ENCODE measurements around the gene SPR.
A peak's percentile ranks its signal among the peaks of the same experiment; 100 is the strongest.

The SPR gene

DNA sequence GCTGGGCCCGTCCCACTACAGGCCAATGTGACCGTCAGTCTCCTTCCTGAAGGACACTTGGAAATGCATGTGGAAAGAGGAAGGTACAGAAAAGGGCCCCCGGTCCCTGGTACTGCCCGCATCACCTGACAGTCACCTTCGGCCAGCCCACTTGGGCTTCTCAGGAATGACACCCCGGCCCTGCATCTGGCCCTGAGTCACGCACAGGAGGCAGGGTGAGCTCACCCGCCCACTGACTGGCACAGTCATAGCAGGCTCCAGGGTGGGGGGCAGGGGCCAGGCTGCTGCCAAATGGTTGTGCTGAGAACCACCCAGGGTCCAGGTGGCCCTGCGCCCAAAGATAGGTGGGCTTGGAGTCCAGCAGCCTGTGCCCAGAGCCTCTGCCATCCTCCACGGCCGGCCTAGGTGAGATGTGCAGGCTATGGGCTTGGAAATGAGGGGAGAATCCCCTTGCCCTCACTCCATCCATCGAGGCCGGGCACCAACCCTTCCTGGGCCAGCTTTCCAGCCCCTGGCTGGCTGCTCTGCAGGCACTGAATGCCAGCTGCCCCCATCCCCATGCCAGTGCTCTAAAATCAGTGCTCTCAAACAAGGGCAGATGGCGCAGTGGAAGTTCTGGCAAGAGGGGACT is 44.2 kb downstream of the SPR start:
- peak; percentile 18 for ATAC-seq
- Mint-ChIP-seq H3K9me3 (no peaks in the 10 kb centered on the region), H3K4me1 (no peaks in the 10 kb centered on the region), H3K36me3 (no peaks in the 10 kb centered on the region), H3K27ac (no peak overlapping the region), H3K27me3 (peaks cover 30% of the 10 kb centered on the region), H3K4me3 (no peak overlapping the region)

DNA sequence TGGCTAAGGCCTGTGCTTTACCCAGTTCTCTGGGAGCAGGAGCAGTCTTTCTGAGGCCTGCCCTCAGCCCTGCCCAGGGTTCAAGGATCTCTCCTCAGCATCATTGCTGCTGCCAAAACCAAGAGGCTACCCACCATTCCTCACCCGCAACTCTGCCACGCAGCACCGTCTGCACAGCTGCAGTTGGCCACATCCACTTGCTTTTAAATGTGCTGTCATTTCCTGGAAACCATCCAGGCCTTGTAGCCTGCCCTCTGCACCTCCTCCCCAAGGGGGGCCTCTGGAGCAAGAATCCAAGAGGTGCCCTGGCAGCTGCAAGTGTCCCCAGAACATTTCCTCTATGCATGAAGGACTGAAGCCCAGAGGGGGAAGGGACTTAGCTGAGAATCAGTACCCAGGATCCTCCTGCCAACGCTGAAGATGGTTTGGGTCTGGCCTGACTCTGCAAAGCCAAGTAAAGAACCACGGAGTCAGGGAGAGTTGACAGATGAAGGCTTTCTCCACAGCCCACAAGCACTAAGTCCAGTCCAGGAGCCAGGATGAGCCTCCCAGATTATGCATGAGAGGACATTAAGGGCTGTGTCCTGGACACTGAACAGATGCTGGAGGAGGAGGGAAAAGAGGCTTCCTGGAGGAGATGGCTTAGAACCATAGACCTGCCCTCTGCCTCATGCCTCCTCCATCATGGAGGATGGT is 45.0 kb downstream of the SPR start:
- Mint-ChIP-seq H3K4me3 (no peak overlapping the region), H3K27me3 (peaks cover 30% of the 10 kb centered on the region), H3K4me1 (no peaks in the 10 kb centered on the region), H3K27ac (no peak overlapping the region), H3K36me3 (no peaks in the 10 kb centered on the region), H3K9me3 (no peaks in the 10 kb centered on the region)
- no peak for ATAC-seq

DNA sequence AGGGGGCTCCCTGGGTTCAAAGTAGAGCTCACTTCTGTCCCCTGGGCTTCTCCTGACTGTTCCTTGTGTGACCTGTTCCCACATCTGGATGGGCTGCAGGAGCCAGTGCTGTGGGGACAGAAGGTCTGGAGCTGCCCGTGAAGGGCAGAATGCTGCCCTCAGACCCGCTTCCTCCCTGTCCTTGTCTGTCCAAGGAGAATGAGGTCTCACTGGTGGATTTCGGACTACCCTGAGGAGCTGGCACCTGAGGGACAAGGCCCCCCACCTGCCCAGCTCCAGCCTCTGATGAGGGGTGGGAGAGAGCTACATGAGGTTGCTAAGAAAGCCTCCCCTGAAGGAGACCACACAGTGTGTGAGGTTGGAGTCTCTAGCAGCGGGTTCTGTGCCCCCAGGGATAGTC is 45.6 kb downstream of the SPR start:
- Mint-ChIP-seq H3K9me3 (no peaks in the 10 kb centered on the region), H3K4me3 (no peak overlapping the region), H3K27ac (no peak overlapping the region), H3K4me1 (no peaks in the 10 kb centered on the region), H3K27me3 (peaks cover 34% of the 10 kb centered on the region), H3K36me3 (no peaks in the 10 kb centered on the region)
- ATAC-seq: no peak

DNA sequence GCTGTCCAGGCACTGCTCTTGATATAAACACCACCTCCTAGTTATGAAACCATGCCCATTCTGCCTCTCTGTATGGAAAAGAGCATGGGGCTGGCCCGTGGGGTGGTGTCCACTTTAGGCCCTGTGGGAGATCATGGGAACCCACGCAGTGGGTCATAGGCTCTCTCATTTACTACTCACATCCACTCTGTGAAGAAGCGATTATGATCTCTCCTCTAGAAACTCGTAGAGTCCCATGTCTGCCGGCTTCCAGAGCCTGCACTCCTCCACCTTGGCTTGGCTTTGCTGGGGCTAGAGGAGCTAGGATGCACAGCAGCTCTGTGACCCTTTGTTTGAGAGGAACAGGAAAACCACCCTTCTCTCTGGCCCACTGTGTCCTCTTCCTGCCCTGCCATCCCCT is 46.0 kb downstream of the SPR start:
- no peak for ATAC-seq
- Mint-ChIP-seq H3K4me3 (no peak overlapping the region), H3K27ac (no peak overlapping the region), H3K27me3 (peaks cover 38% of the 10 kb centered on the region), H3K4me1 (no peaks in the 10 kb centered on the region), H3K36me3 (no peaks in the 10 kb centered on the region), H3K9me3 (no peaks in the 10 kb centered on the region)

DNA sequence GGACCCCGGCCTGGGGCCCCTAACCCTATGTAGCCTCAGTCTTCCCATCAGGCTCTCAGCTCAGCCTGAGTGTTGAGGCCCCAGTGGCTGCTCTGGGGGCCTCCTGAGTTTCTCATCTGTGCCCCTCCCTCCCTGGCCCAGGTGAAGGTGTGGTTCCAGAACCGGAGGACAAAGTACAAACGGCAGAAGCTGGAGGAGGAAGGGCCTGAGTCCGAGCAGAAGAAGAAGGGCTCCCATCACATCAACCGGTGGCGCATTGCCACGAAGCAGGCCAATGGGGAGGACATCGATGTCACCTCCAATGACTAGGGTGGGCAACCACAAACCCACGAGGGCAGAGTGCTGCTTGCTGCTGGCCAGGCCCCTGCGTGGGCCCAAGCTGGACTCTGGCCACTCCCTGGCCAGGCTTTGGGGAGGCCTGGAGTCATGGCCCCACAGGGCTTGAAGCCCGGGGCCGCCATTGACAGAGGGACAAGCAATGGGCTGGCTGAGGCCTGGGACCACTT is 46.5 kb downstream of the SPR start:
- H3K36me3 Mint-ChIP-seq: no peaks in the 10 kb centered on the region
- no peak for ATAC-seq
- H3K4me1 Mint-ChIP-seq: no peaks in the 10 kb centered on the region
- no peaks in the 10 kb centered on the region for H3K9me3 Mint-ChIP-seq
- peaks cover 41% of the 10 kb centered on the region for H3K27me3 Mint-ChIP-seq
- H3K4me3 Mint-ChIP-seq: no peak overlapping the region
- no peak overlapping the region for H3K27ac Mint-ChIP-seq

DNA sequence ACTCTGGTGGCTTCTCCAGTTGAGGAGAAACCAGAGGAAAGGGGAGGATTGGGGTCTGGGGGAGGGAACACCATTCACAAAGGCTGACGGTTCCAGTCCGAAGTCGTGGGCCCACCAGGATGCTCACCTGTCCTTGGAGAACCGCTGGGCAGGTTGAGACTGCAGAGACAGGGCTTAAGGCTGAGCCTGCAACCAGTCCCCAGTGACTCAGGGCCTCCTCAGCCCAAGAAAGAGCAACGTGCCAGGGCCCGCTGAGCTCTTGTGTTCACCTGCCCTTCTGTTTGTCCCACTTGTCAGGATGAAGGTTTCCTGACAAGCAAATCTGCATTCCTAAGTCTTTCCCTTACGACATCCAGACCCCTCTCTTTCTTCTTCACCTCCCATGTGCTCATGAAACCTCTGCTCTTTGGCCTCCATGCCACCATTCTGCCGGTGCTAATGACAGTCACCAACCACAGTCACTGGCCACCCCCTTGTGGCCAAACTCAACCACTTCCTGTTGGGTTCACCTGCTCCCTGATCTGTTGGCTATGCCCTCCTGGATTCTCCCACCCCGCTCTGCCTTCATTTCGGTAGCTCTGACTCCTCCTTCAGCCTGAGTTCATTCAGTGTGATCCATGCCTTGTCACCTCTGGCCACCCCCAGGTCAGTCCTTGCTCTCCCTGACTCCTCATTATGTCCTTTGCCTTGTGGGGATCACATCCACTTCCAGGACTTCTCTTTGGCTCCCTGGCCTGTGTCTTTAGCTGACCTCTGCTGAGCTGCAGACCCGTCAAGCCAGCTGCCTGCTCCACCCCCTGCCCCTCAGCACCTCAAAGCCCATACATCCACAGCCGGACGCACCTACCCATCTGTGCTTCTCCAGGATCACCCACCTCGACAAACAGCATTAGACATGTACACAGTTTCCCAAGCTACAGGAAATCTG is 47.7 kb downstream of the SPR start:
- ATAC-seq: no peak
- H3K9me3 Mint-ChIP-seq: no peaks in the 10 kb centered on the region
- H3K4me1 Mint-ChIP-seq: no peaks in the 10 kb centered on the region
- no peak overlapping the region for H3K27ac Mint-ChIP-seq
- no peak overlapping the region for H3K4me3 Mint-ChIP-seq
- peaks cover 48% of the 10 kb centered on the region for H3K27me3 Mint-ChIP-seq
- no peaks in the 10 kb centered on the region for H3K36me3 Mint-ChIP-seq

DNA sequence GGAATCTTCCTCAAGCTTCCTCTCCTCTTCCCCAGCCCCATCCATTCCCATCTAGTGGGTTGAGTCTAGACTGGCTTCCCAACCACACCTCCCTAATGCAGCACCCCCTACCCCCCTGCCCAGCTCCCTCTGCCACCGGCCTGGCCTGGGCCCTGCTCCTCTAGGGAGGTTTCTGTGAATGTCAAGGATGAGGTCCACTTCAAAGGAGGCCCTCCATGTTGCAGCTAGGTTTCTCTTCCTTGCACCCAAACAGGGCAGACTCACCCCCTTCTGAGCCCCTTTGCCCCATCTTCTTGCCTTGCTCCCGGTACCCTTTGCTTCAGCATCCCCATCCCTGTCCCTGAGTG is 48.4 kb downstream of the SPR start:
- Mint-ChIP-seq H3K4me1 (no peaks in the 10 kb centered on the region), H3K27me3 (peaks cover 48% of the 10 kb centered on the region), H3K36me3 (no peaks in the 10 kb centered on the region), H3K9me3 (no peaks in the 10 kb centered on the region), H3K4me3 (no peak overlapping the region), H3K27ac (no peak overlapping the region)
- no peak for ATAC-seq

DNA sequence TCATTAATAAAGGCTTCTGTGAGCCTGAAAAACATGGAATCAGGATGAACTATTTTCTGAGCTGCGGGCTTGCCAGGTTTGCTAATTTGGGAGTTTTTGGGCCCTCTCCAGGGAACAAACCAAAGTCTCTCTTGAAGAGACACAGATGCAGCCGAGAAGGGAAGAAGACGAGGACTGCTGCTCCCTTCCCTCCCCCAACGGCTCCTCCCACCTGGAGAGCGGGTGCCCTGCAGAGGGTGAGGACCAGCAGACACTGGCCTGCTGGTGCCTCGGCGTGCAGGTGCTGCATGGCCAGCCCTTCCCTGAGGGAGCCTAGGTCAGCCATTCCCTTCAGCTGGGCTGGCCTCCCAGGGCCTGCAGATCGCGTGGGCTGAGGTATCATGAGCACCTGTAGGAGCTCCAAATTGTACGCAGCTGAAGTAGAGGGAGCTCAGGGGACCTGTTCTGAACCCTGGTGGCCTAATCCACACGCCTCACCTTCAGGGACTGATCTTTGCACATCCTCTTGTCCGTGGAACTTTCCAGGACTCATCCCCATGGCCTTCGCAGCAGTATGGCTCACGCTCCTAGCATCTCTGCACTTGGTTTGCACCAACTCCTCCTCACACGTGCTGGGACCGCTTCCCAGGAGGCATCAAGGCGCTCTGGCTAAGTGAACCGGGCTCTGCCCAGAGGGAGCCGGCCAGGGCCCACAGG is 49.6 kb downstream of the SPR start:
- no peak overlapping the region for H3K4me3 Mint-ChIP-seq
- H3K27me3 Mint-ChIP-seq: peaks cover 48% of the 10 kb centered on the region
- no peak overlapping the region for H3K27ac Mint-ChIP-seq
- H3K4me1 Mint-ChIP-seq: no peaks in the 10 kb centered on the region
- no peaks in the 10 kb centered on the region for H3K9me3 Mint-ChIP-seq
- no peaks in the 10 kb centered on the region for H3K36me3 Mint-ChIP-seq
- no peak for ATAC-seq

DNA sequence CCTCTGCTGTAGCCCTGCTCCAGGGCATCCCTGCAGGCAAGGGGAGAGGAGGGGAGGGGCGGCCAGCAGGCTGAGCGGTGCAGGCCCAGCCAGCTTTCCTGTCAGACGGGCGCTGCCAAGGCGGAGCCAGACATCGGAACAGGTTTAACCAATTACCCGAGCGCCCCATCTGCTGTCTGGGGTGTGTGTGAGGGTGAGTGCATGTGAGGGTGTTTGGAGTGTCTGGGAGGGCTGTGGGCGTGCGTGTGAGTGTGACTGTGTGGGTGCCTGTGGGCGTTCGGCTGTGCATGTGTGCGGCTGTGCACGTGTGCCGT is 50.1 kb downstream of the SPR start:
- no peak overlapping the region for H3K4me3 Mint-ChIP-seq
- H3K27ac Mint-ChIP-seq: no peak overlapping the region
- H3K27me3 Mint-ChIP-seq: peaks cover 48% of the 10 kb centered on the region
- H3K4me1 Mint-ChIP-seq: no peaks in the 10 kb centered on the region
- no peaks in the 10 kb centered on the region for H3K9me3 Mint-ChIP-seq
- no peaks in the 10 kb centered on the region for H3K36me3 Mint-ChIP-seq
- ATAC-seq: no peak

DNA sequence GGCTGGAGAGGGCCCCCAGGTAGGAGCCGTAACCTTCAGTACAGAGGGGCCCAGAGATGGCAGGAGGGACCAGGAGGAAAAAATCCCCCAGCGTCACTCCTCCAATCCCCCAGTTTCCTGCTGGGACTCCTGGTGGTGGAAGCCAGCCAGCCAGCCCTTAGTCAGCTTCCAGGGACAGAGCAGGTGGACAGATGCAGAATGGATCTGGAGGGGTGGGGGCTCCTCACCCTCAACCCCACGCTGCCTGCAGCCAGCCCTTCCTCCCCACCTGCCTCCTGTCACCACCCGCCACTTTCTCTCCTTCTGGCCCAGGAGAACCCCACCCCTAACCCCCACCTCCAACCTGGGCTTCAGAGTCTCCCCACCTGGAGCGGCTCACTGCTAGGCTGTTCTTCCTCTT is 51.2 kb downstream of the SPR start:
- no peak for ATAC-seq
- Mint-ChIP-seq H3K4me1 (no peaks in the 10 kb centered on the region), H3K27ac (no peak overlapping the region), H3K9me3 (no peaks in the 10 kb centered on the region), H3K36me3 (no peaks in the 10 kb centered on the region), H3K4me3 (no peak overlapping the region), H3K27me3 (peaks cover 45% of the 10 kb centered on the region)

DNA sequence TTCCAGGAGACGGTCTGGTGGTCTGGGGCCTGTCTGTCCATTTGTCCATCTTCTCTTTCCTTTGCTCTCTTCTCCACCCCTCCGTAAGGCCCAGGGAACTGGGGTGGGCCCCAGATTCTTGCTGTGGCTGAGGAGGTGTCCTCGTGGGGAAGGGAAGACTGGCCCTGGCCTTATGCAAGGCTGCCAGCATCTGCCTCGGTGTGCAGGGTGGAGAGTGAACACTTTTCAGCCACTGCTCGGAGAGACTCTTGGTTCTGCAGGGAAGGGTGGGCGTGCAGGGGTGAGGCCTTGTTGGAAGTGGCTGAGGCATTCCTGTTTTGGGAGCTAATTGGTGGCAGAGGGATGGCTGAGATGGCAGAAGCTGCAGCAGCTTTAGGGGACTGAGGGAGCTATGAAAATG is 53.2 kb downstream of the SPR start:
- H3K4me1 Mint-ChIP-seq: no peaks in the 10 kb centered on the region
- H3K4me3 Mint-ChIP-seq: no peak overlapping the region
- ATAC-seq: no peak
- H3K27me3 Mint-ChIP-seq: peaks cover 26% of the 10 kb centered on the region
- H3K27ac Mint-ChIP-seq: no peak overlapping the region
- peaks cover 8% of the 10 kb centered on the region for H3K36me3 Mint-ChIP-seq
- H3K9me3 Mint-ChIP-seq: no peaks in the 10 kb centered on the region

DNA sequence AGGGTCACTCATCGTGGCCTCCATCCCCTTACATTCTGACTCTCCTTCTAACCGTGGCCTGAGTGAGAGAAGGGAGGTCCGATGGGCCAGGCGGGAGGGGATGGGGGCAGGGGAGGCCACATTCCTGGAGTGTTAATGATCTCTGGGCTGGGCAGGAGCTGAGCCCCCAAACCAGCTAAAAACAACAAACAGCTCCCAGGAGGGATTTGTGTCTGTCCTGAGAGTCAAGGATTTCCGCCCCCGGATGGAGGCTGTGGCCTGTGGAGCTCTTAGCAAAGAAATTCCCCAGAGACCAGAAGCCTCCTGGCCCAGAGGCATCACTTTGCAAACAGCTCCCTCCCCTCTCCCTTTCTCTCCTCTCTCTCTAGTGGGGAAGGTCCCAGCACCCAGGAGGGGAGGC is 53.6 kb downstream of the SPR start:
- H3K4me1 Mint-ChIP-seq: no peaks in the 10 kb centered on the region
- no peak overlapping the region for H3K4me3 Mint-ChIP-seq
- H3K27me3 Mint-ChIP-seq: peaks cover 22% of the 10 kb centered on the region
- H3K9me3 Mint-ChIP-seq: no peaks in the 10 kb centered on the region
- H3K27ac Mint-ChIP-seq: no peak overlapping the region
- peaks cover 11% of the 10 kb centered on the region for H3K36me3 Mint-ChIP-seq
- no peak for ATAC-seq

Measured in stimulated activated memory B cell treated with anti-CD40 and anti-IgM and Interleukin-4, amounts not matched to agents 10 μg/mL and 1 μg/mL and 100 μg/mL, for 72 hours (primary cell).